Middle frontal gyrus (tissue), 1 donor: ENCODE data around the gene ADTRP.
"Not testable (repeated sequence)": the region's sequence is repeated elsewhere in the genome, so short reads cannot be mapped to it uniquely, and the experiment has no call there.

ENCODE experiments used
- DNase-seq: peaks from one replicate; pipeline ENCODE4 v3.0.0-alpha.2; 2015; ENCODE audit warnings: low spot score; ENCODE audit errors: extremely low spot score

The ADTRP gene

DNA sequence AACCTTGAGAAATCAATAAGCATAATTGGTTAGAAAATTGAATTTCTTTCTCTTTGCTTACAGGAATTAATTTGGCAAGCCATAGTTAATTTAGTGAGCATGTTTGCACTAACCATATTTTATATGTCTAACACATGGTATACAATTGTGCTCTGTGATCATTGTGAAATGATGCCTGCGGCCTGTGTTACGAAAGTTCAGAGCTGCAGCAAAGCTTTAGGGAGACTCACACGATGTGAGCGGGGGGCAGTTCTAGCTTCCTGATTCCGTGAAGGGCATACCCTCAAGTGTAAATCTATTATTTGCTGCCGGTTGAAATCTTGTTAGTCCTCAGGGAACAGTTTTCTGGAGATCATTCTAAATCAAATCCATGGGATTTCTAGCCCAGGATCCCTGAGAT lies 25.5 kb upstream of the ADTRP start:
- no peak for DNase-seq

GRCh38 chr6:11803591-11803971 lies 25.0 kb upstream of the ADTRP start:
- no peak for DNase-seq

DNA sequence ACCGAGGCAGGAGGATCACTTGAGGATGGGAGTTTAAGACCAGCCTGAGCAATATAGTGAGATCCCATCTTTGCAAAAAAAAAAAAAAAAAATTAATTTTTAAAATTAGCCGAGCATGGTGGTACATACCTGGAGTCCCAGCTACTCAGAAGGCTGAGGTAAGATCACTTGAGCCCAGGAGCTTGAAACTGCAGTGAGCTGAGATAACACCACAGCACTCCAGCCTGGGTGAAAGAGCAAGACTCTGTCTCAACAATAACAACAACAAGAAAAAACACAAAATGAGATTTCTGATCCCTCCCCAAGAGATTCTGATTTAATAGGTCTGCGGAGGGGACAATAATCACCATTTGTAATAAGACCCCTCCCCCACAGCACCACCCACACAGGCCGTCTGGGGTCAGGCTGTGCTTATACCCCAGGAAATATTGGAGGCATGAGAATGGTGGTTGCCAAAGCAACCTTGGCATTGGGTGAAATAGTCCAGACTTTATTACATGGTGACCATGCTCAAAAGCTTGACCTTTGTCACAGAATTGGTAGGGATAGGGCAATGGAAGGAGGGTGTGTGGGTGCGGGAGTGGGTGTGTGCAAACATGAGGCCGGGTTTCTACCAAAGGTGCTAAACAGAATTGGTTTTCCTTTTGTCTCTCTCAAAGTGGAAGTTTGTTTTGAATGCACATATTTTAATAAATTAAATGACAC lies 24.4 kb upstream of the ADTRP start:
- DNase-seq, result no peak

GRCh38 chr6:11800531-11800930 lies 21.9 kb upstream of the ADTRP start:
- DNase-seq, result not testable (repeated sequence)

DNA sequence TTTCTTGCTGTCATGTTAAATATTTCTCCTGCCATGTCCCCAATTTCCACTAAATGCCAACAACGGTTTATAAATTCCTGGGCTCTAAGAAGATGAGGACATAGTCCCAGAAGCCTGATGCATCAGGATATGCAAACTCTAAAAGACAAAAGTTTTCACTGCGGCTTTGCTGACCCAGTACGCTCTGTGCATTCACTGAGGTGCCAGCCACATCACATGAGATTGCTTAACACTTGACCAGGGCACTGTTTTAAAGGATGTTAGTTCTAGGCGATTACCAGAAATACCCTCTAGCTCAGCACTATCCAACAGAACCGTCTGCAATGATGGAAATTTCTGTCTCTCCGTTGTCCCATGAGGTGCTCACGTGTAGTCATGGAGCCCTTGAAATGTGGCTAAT lies 19.9 kb upstream of the ADTRP start:
- no peak for DNase-seq

DNA sequence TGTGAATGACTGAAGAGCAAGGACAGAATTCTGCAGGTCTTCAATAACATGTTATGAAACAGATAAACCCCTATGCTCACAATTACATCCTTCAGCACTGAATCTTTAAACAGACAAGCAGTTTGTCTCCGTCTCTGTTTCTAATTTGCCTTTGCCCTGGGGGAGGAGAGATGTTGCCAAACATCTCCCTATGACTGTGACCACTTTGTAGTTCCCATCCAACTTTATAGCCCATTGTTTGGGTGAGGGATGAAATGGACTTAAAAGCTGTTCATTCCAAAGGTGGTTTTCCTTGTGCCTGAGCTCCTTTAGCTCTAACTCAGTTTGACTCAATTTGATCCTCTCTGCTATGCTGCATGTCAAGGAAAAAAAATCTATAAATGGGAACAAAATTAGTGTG lies 19.5 kb upstream of the ADTRP start:
- DNase-seq, result no peak

DNA sequence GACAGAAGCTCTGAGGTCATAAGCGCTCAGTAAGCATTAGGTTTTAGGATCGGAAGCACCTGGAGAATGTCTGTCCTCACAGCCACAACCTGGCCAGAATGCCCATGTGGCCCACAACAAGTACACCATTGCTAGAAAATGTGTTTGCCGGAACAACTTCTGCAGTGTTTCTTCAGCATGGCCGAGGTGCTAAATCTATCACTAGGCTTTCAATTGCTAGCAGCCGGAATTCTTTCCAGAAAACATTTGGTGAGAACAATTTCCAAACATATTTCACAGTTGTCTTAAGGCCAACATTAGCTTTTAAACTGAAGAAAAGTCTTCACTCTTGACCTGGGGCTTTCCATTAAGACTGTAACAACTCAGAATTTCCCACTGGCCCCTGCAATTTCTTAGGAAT lies 18.2 kb upstream of the ADTRP start:
- DNase-seq, result no peak

DNA sequence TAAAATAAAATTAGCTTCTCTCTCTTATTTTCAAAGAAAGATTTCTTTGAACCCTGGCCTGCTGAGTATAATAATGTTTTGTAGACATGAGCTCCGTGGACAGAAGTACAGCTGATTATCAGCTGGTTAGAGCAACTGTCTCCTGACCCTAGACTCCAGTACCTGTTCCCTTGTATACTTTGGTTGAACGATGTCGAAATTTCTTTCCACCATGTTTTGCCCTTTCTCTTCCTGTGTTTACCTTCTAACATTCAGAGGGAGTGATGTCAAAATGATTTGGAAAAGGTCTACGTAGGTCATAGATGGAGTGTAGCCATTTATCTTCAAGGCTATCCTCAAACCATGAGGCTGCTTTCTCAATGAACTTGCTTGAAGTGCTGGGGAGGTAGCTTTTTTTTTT lies 16.8 kb upstream of the ADTRP start:
- DNase-seq, result no peak

DNA sequence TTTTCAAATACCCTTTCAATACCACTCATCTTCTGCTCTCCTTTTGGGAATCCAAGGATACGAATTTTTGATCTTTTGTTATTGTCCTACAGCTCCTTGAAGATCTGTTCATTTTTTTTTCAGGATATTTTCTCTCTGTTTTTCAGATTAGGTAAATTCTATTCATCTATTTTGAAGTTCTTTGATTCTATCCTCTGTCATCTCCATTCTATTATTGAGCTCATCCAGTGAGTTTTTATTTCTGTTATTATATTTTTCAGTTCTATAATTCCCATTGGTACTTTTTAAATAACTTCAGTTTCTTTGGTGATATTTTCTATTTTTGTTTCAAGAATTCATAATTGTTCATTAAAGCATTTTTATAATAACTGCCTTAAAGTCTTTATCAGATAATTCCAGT lies 14.7 kb upstream of the ADTRP start:
- DNase-seq, result no peak

DNA sequence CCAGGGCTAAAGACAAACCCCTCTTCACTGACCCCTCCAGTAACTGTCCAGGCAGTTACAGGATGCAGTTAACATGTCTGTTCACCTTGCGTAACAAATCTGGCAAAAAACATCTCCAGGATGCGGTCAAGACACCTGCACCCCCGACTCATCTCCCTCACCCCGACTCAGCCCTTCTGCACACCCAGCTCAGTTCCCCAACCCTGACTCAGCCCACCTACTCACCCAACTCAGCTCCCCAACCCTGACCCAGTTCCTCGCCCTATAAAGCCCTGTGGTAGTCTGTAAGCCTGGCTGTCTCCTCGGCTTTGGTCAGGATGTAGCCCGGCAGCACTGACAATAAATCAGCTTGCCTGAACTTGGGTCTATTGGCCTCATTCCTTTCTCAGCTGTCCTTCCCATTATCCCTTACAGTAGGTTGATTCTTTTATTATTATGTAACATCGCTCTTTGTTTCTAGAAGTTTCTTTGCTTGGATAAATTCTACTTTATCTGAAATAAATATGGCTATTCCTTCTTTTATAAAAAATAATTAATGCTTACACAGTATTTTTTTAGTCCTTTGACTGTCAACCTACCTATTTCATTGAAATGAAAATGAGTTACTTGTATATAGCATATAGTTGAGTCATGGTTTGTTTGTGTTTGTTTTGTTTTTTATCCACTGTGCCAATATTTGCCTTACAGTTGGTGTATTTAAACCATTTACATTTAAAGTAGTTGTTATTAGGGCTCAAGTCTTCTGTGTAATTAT lies 12.9 kb upstream of the ADTRP start:
- no peak for DNase-seq

DNA sequence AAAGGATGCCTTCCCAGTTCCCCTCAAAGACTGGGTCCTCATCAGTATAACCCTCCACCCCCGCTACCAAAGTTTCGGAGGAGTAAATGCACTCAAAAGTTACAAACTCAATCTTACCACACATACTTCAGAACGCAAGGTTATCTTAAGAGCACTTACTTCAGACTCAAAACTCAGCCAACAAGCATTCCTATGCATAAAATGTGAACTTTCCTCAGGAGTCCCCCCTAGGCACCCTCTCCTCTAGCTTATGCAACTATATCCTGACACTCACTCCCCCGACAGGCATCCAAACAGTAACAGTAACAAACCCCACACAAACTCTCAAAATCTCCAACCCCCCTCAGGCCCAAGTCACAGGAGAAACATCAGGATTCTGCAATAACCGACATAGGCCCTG lies 11.1 kb upstream of the ADTRP start:
- DNase-seq, result no peak

DNA sequence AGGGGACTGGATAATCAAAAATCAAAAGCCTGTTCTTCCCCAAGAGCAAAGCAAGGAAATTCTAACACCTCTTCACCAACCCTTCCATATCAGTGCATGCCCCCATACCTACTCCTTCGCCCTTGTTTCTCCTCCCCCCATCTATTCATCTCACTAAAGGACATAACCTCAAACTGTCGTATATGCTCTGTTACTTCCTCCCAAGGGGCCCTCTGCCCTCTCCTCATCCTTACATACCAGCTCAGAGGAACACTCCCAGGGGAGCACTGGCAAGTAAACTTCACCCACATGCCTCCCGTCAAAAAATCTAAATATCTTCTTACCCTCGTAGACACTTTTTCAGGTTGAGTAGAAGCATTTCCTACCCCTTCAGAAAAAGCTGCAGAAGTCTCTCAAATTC lies 9.4 kb upstream of the ADTRP start:
- no peak for DNase-seq

GRCh38 chr6:11785774-11786579 lies 7.4 kb upstream of the ADTRP start:
- no peak for DNase-seq

- DNase-seq, result no peak
These were observed 6.8 kb upstream of the ADTRP start for GRCh38 chr6:11785415-11785773.

DNA sequence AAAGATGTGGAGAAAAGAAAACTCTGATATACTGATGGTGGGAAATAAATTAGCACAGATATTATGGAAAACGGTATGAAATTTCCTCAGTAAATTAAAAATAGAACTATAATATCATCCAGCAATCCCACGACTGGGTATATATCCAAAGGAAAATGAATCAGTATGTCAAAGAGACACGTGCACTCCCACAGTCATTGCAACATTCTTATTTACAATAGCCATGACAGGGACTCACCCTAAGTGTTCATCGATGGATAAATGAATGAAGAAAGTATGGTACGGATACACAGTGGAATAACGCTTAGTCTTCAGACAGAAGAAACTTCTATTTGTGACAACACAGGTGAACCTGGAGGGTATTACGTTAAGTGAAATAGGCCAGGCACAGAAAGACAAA lies 5.7 kb upstream of the ADTRP start:
- no peak for DNase-seq

DNA sequence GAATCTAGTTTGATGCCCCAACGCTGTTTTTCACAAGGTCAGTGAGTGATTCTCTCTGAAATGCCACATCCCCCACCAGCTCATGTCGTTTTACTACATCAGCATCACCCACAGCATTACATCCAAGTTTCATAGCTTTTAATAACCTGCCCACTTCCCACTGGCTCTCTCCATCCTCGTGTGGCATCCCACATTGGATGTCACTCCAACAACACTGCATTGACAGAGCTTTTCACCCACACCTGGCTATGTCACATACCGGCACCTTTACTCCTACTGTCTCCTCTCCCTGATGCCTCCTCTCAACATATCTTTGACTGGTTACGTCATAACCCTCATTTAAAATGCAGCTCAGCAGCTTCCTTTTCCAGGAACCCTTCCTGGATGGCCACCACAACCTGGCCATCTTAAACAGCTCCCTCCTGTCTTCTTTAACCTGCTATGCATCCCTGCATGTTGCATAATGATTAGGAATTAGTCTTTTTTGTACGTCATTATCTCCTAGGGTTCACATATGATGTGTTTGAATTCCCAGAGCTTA lies 5.0 kb upstream of the ADTRP start:
- no peak for DNase-seq

DNA sequence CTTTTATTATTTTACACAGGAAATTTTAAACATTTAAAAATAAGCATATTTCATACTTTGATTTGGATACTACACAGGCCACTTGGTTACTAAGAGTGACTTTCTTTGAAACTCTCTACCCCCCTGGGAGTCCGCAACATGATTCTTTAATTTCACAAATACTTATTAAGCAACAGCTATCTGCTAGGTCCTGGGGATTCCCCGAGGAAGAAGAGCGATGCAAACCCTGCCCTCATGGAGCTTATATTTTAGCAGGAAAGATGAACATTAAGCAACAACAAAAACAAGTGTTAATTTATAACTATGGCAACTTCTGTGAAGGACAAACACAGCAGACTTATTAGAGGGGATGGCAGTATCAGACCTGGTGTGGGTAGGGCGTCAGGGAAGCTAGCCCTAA lies 3.9 kb upstream of the ADTRP start:
- DNase-seq, result no peak

DNA sequence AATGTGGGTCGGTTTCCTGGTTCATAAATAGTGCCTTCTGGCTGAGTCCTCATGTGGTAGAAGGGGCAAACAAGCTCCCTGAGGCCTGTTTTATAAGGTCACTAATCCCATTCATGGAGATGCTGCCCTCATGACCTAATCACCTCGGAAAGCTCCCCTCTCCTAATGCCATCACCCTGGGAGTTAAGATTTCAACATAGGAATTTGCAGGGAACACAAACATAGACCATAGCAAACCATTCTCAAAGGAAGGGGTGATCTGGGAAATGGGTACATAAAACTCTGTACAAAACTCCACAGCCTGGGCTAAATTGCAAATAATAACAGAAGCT lies 1.5 kb upstream of the ADTRP start:
- DNase-seq, result no peak

GRCh38 chr6:11779329-11780096 lies 910 bp upstream of the ADTRP start:
- DNase-seq, result no peak

GRCh38 chr6:11778036-11778435 lies 567 bp downstream of the ADTRP start:
- no peak for DNase-seq

GRCh38 chr6:11775791-11776409 lies 2.7 kb downstream of the ADTRP start:
- DNase-seq, result no peak
